NCI-H128 (cell line): Measurements from ENCODE around the gene SLC25A23.
A peak's percentile ranks its signal among the peaks of the same experiment; 100 is the strongest.

ENCODE experiments used
- DNase-seq: peaks from one replicate; lab custom pipeline; 2025; ENCODE audit not compliant: unreplicated experiment; lab: John Stamatoyannopoulos, UW

Gene SLC25A23

DNA sequence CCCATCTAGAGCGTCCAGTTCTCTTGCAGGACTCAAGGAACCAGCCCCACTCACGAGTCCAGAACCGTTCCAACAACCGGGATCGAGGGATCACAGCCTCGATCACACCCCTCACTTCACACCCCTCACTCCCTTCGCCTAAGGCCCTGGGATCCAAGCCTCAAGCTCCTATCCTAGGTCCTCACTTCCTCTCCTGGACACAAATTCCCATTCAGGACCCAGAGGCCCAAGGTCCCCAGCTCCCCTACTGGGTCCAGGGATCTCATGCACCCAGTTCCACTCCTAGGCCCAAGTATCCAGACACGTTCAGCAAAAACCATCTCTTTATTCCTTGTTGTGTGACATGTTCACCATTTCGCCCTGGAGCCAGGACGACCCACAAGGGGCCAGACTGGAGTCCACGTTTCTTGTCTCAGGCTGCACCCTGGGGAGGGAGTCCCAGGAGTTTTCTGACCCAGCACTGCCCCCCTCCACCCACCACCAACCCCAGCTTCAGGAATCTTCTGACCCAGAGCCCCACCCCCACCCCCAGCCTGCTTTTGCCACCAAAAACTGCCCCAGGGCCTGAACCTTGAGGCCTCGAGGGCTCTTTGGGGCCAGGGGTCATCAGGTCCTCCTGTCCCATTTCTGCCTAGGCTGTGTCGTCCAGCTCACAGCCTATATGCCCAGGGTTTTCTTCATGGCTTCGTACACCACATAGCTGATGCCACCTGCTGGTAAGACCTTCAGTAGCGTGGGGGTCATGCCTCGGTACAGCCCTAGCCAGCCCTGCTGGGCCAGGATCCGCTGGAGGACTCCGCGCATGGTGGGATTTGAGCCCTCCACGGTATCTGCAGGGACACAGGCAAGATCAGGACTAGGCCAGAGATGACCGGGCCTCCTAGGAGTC lies 33.6 kb downstream of the SLC25A23 start:
- no peak for DNase-seq

DNA sequence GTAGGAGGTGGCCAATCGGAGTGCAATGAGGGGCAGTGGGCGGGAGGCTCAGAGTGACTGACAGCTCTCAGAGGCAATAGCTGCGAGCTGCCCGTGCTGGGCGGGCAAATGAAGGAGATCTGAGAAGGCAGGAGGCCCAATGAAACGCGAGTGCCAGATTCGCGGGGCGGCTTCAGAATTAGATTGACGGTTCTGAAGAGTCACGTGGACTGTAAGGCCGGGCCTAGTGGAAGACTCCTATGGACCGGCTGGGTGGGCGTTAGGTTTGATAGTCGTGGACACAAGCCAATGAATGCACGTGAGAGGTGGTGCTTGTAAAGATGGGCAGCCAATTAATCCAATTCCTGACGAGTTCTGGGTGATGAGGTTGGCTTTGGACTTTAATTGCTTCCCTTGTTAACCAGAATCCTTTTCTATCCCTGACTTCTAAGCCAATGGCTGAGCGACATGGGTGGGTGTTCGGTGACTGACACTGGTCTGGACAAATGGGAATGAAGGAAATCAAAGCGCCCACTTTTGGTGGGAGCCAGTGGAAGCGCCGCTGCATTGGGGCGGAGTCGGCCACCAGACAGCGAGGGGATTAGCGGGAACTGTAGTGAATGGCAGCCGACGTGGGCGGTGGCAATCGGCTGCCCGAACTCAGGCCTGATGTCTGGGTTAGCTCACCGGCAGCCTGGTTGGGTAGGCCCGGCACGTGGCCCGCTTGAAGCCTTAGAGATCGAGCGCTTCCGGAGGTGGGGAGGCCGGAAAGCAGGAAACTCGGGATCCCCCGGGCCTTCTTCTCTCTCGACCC lies 34.5 kb downstream of the SLC25A23 start:
- DNase-seq = peak; percentile 99

DNA sequence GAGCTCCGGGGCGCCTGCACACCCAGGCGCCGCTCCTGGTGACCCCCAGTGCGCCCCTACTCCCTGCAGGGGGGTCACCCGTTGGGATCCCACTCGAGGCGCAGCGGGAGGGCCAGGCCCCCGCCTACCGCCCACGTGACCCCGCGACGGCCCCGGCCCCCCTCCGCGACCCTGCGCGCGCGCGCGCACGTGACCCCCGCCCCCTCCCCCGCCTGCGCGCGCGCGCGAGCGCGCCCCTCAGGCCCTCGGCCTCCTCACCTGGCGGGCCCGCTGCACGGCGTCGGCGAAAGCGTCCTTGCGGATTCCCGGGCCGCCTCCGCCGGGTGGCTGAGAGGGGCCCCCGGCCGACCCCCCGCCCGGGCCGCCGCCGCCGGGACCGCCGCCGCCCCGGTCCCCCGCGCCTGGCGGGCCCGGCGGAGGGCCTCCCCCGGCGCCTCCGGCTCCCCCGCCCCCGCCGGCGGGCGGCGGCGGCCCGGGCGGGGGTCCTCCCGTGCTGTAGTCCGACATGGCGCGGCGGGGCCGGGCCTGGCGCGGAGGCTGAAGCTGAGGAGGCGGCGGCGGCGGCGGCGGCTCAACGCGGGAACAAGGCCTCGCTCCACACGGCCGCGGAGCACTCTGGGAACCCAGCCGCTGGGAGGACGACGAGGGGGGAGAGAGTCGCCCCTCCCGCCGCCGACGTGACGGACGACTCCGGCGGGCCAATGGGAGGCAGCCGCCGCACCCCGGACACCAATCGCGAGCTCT lies 35.2 kb downstream of the SLC25A23 start, which contains the start of gene KHSRP:
KHSRP (minus strand) TSS at position 617 of the 744 bp plus-strand sequence; CDS start at position 507, 110 bp downstream.
- DNase-seq = no peak

DNA sequence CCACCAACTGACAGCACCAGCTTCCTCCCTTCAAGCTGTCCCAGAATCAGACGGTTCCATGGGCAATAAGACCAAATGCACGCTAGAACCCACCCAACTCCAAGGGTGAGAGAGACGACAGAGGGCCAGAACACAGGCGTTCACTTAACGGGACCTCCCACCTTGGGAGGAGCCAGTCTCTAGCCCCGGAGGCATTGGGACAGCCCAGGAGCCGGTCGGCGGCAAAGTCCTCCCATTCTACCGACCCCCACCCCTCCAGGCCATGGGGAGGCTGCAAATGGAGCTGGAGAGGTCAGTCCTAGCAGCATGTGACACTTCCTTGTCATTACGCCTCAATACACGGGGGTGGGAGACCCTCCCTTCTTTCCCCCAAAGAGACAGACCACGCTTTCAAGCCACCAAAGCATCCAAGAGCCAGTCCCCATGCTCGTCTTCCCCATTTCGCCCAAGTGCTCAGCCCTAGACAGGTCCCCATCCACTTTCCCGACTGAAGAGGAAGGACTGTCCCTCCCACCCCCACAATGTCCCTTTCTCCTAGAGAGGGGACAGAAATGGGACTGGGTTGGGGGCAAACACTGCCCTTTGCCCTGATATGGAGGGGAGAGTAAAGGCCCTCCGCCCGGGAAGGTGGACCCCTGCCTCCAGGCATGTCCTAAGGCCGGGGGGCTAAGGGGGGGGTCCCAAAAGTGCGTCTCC lies 35.9 kb downstream of the SLC25A23 start:
- no peak for DNase-seq

DNA sequence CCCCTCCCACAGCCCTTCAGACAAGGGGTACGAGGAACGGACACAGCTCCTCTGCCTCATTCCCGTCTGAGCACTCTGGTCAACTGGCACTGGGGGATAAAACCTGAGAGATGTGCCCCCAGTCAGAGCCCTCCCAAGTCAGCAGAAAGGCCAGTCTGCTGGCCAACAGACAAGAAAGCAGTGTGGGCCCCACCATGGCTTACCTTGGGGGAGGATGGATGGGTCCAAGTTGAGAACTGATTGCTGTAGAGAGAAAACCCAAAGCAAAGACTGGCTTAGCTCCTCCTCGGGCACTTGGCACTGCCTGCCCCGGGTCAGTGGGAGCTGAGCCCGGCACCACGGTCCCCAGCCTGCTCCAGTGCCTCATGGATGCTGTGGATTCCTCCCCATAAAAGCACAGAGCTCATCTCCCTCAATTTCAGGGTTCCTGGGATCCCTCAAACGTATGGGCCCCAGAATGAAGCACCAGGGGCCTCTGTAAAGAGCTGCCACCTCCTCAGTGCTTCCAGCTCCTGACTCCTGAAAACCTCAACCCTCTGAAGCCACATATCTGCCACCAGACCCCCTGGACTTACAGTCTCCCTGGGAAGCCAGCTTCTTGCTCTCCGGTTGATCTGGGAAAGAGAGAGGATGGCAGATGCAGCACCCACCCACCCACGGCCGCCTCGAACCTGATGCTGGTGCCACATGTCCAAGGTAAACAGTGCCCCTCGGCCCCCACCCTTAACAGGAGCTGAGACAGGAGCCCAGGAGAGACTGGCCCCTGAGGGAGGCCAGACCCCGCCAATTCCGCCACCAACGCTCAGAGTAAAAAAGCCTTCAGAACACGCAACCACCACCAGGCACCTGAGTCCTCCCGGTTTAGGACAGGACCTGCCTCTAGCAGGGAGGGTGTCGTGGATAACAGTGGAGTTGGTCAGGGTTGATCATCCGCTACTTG lies 38.2 kb downstream of the SLC25A23 start:
- DNase-seq = no peak

DNA sequence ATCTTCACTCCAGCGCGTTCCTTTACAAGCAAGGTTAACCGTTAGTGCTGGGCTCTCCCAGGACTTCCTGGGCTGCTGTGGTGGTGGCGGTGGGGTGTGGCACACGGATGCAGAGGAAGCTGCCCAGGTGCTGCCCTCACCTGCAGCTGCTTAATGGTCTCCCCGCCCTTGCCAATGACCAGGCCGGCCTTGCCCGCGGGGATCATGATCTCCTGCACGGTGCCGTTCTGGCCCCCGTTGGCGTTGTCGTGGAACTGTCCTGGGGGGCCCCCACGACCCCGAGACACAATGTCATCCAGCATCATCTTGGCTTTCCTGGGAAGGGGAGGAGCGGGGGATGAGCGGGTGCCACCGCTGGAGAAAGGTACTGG lies 41.0 kb downstream of the SLC25A23 start:
- DNase-seq = no peak

DNA sequence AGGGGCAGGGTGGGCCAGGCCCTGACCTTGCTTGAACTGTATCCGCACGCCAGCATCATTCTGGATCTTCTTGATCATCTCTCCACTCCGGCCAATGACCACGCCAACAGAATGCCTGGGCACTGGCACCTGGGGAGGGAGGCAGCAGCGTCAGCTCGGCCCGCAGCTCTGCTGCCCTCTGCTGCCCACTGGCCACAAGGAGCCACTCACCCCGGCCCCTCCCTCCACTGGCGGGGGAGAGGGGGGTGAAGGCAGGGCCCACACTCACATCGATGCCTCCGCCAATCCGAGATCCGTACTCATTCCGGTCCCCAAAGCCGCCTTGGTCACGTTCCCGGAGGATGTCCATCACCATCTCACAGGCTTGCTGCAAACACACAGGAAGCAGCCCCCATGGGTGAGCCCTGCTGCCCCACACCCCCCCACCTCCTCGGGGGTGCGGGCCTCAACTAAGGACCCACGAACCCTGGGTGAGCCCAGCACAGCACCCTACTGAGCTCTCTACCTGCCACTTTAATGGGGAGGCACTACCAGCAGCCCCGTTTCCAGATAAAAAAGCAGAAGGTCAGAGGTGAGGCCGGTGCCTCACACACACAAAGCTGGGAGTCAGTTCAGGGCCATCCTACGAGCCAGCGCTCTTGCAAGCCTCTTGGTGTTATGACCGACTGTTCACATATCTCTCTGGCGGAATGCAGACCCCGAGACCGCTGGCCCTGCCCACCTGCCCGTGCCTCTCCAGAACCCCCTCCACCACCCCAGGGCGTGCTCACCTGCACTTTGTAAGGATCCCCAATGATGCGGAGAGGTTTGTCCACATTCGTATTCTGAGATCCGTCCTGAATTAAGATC lies 41.7 kb downstream of the SLC25A23 start:
- DNase-seq = no peak

DNA sequence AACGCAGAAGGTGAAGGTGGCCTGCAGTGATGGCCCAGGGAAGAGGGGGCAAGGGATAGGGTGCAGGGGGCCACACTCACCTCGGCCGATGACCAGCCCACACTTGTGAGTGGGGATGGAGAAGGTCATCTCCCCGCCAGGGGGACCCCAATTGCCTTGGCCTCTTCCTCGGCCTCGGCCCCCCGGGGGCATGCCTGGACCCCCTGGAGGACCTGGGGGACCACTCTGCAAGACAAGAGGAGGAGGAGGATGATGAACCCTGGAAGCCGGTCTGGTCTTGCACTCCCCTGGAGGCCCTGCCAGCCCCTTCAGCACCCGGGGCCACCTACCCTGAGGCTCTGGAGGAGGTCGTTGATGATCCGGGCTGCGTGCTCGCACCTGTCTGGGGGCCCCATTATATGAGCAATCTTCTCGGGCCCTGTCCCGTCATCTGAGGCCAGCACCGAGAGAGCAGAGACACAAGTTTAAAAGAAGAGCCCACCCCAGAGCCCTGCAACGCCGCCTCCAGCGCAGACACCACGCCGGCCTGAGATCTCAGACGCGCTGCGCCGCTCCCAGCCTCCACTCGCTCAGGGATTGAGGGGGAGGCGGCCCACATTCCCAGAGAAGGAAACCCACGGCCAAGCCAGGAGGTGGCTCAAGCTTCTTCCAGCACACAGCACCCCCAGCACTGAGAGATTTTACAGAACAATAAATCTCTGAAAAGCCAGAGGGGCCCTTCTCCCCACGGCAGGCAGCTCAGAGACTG lies 42.8 kb downstream of the SLC25A23 start:
- no peak for DNase-seq

DNA sequence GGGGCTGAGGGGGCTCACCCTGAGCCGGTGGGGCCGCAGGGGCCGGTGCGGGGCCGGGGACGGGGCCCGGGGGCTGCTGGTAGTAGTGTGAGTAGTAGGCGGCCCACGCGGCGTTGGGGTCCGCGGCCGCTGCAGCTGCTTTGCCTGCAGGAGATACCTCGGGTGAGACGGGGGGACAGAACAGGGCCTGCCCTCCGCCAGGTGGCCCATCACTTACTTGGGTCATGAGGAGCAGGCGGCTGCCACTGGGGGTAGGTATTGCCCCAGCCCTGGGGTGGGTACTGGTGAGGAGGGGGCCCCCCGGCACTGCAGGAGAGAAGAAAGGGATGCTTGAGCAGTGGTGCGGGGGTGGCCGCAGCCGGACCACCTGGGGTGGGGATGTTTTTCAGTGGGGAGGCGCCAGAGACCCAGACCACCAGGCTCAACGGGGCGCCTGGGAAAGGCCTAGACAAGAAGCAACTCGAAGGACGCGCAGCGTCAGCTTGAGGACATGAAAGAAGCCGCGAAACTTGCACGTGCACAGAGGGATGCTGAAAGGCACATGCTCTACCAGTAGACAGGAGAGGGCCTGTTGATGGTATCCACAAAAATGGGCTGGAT lies 43.9 kb downstream of the SLC25A23 start:
- DNase-seq = no peak

DNA sequence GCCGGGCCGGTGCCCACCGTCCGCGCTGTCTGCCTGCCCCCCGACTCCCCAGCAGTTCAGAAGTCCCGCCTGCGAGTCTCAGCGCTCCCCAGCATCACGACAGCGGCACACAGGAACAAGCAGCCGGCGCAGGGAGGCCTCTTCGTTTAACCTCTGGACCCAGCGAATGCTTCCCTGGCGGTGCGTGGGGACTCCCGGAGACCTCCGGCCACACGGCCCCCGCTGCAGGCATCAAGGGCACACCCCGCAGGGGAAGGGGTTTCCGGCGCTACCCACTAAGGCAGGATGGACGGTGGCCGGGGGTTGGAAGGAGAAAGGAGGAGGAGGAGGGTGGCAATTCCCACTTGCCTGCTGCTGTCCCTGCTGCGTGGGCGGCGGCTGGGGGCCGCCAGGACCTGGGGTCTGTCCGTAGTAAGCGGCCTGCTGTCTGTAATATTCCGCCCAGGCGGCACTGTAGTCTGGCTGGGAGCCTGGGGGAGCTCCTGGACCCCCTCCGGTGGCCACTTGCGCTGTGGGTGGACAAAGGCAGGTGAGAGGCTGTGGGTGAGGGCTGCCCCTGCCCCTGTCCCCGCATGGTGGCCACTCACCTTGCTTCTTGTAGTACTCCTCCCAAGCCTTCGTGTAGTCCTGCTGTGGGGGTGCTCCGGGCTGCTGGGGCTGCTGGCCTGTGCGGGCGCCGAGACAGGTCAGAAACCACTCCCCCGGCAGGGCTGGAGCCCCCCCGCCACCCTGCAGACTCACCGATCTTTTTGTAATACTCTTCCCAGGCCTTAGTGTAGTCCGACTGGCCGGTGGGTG lies 44.6 kb downstream of the SLC25A23 start:
- no peak for DNase-seq

DNA sequence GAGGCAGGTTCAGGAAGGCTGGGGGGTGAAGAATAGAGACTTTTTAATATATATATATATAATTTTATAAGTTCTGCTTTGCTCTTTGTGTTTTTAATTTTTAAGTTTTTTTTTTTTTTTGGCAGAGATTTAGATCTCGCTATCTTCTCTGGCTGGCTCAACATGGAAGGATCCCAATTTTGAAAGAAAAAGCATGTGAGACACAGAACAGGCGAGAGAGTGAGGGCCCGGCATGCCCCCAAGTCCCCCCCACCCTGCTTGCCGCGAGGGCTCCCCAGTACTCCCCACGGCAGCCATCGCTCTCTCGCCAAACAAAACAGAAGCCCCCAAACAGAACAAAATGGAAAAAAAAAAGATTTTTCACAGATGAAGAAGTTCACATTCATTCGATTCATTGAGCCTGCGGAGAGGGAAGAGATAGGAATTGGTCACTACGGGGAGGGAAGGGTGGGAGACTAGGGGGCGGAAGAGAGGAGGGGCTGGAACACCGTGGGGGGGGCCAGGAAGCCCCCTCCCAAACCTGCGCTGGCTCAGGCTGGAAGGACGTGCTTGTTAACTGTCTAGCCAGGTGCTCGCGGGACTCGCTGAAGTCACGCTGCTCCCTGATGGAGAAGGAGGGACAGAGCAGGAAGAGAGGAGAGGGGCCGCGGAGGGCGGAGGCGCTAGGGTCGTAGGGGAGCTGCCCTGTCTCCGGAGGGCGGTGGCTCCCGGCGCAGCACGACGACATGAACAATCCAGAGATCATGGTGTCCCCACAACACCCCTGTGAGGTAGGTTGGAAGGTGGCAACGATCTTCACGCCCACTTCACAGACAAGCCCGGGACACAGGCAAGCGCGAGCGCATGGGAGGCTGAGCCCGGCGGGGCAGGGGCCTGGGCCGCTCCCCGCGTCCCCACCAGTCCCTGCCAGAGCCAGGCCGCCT lies 45.6 kb downstream of the SLC25A23 start:
- no peak for DNase-seq

DNA sequence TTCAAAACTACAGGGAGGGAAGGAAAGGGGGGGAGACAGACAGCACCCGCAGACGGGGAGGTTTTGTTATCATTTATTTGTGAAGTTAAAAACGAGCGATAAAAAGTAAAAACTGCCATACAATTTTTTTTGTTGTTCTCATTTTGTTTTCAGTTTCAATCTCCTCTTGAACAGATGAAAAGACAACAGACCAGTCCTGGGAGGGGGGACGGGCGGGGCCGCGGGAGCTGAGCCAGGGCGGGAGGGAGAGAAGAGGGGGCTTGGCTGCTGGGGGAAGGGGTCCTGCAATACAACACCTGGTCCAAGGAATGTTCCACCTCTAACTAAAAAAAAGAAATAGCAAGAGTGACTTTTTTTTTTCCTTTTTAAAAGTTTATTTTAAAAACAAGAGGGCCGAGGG lies 46.3 kb downstream of the SLC25A23 start:
- DNase-seq = no peak

DNA sequence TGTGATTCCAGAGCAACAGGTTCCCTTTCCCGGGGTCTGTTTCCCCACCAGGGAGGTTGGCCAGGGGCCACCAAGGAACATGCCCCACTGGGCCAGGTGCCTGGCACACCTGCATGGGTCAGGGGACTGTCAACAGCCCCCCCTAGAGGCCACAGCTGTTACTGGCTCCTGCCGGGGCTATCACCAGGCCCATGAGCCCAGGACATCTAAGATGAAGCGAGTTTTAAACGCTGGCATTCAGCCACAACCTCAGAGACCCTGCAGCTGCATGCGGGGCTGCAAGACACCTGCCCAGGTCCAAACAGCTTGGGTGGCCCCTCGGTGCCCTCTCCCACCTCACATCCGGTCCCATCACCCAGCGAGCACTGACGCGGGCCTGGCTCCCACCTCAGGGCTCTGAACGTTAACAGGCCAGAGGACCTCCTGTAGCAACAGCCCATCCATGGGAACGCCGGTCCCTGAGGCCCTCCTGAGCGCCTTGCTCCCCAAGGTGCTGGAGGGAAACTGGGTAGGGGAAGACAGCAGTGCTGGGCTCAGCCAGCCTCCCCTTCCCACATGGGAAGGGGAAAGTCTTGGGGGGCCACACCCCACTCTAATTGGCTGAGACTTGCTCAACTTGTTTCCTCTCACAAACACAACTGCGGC lies 47.0 kb downstream of the SLC25A23 start:
- DNase-seq = no peak

DNA sequence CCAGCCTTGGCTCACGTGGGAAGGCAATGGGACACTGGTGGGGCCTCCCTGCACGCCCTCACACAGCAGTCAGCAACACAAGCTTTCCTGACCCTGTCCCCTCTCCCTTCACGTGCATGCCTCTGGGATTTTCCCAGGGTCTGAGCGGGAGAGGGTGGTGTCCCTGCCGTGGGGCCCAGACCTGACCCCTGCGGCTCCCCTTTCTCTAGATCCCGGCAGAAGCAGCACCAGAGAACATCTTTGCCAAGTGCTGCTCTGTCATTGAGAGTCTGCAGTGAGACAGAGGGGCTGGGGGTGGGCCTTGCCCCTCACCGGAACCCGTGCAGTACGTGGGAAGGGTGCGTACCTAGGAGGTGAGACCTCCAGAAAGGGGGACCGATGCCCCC lies 47.5 kb downstream of the SLC25A23 start:
- DNase-seq = no peak

DNA sequence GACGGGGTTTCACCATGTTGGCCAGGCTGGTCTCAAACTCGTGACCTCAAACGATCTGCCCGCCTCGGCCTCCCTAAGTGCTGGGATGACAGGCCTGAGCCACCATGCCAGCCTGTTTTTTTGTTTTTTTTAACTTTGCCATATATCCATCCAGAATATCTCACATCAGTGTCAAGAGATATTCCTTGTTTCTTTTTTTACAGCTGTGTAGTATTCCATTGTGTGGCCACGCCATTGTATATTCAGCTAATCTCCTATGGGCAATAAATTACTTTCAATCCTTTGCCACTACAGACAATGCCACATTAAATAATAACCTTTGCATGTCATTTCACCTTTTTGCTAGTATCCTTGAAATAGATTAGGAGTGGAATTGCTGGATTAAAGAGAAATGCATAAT lies 50.2 kb downstream of the SLC25A23 start:
- no peak for DNase-seq
